AG08396 (cell line): ENCODE measurements around the gene PGAP6.
A peak's percentile ranks its signal among the peaks of the same experiment; 100 is the strongest.
"Not testable (repeated sequence)": the region's sequence is repeated elsewhere in the genome, so short reads cannot be mapped to it uniquely, and the experiment has no call there.

Source experiments
- DNase-seq: peaks from one replicate; pipeline ENCODE4 v3.0.0; 2012; ENCODE audit warnings: low spot score, mixed read lengths

PGAP6 gene

DNA sequence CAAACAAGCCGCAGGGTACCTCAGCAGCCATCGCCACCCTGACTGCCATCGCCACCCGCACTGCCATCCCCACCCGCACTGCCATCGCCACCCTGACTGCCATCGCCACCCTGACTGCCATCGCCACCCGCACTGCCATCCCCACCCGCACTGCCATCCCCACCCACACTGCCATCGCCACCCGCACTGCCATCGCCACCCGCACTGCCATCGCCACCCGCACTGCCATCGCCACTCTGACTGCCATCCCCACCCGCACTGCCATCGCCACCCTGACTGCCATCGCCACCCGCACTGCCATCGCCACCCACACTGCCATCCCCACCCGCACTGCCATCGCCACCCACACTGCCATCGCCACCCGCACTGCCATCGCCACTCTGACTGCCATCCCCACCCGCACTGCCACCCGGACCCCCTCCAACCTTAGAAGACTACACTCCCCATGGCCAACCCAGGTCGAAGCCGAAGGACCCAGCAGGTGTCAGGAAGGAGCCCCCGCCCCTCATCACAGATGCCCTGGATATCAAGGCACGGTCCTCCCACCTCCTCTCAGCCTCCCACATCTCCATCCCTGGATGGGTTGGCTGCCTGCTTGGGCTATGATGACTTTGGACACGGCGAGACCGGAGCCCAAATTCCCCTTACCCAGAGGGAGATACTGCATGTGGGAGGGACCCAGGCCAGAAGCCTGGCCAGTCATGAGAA lies 3.5 kb downstream of the PGAP6 start:
- DNase-seq = not testable (repeated sequence)

DNA sequence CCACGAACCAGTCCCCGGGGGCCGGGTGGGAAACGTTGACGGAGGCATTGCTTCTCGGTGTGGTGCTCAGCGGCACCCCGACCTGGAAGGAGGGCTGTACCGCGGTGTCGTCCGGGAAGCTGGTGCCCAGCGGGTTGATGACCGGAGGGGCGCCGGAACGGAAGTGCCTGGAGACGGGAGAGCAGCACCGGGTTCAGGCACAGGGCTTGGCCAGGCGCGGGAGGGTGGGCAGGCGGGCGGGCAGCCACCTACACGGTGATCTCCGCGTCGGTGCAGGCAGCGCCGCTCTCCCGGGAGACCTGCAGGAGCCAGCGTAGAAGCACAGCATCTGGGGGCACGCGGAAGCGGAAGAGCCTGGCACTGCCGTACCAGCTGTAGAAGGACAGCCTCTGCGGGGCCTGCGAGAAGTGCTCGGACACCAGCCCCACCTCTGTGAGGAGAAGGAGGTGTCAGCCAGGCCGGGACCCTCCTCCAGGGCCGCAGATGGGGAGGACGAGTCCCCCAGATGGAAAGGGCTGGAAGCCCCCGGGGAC lies 4.3 kb downstream of the PGAP6 start:
- no peak for DNase-seq

DNA sequence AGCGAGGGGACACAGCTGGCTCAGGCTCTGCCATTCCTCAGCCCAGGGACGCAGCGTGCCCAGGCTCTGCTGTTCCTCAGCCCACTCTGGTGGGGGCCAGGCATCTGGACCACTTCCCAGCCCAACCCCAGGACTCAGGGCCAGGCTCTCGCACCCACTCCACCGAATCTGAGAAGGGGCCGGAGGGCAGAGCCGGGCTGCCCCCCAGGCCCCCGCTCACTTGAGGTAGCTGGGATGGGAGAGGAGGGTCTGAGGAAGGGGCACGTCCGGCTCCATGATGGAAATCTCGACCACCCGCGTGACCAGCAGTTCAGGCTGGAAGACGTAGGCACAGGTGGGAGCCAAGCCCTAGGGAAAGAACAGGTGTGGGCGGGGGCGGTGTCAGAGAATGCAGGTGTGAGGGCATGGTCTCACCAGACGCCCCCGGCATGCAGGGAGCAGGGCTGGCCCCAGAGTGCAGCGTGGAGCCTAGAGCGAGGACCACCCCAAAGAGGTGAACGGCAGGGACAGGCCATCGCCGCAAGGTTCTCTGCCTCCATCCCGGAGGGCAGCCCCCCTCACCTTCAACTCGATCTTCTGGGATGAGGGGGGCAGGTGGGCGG lies 4.9 kb downstream of the PGAP6 start:
- no peak for DNase-seq

DNA sequence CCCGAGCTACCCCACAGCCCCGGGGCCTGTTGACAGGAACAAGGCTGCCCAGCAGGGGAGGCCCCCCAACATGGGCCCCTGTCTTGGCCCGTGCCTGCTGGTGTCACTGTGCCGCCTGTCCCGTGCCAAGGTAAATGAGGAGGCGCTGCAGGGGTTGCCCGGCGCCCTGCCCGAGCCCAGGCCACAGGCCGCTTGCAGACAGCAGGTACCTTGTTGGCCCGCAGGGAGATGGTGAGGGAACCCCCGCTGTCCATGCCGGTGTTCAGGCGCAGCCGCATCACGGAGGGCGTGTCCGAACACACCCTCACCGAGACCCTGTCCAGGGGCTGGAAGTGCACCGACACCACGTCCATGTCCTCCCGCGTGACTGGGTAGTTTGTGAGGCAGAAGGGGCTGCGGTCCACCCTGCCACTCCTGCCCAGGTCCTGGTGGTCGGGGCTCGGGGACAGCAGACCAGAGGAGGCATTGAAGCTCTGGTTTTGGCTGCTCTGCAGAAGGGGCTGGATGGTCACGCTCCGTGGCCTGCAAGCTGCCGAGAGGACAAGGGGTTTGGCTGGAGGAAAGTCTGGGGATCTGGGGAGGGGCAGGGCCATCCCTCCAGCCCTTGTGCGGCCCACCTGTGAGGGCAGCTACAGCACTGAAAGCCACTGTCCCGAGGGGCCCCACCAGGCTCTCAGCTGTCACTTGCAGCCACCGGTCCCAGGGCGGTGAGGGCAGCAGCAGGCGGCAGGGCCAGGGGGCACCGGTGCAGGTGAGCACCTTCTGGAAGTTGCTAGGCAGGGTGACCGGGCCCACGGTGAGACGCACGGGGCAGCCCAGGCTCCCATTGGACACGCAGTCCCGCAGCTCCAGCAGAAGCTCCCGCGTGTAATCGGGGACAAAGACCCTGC lies 5.6 kb downstream of the PGAP6 start:
- DNase-seq = no peak

DNA sequence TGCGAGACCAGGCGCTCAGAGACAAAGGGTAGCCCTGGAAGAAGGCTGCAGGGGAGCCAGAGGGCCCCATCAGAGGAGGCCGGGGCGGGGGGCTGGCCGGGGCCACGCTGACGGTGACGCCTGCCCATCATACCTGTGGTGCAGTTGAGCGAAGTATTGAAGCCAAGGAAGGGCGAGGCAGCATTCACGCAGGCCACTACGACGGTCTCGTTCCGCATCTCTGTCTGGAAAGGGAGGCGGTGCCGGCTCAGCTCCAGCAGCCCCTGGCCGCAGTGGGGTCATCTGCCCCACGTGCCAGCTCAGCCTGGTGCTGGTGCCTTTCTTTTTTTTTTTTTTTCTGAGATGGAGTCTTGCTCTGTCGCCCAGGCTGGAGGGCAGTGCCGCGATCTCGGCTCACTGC lies 6.6 kb downstream of the PGAP6 start:
- no peak for DNase-seq

DNA sequence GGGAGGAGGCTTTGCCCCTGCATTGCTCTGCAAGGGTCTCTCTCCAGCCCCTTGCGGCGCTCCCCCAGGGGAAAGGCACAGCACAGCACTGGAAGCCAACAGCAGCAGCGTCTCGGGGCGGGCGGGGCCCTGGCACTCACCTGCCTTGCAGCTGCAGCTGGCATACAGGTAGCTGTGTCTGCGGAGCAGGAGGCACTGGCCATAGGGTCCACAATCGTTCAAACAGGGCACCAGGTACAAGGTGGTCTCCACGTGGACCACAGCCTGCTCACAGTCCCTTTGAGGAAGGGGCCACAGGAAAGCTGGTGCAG lies 7.2 kb downstream of the PGAP6 start:
- DNase-seq = no peak

DNA sequence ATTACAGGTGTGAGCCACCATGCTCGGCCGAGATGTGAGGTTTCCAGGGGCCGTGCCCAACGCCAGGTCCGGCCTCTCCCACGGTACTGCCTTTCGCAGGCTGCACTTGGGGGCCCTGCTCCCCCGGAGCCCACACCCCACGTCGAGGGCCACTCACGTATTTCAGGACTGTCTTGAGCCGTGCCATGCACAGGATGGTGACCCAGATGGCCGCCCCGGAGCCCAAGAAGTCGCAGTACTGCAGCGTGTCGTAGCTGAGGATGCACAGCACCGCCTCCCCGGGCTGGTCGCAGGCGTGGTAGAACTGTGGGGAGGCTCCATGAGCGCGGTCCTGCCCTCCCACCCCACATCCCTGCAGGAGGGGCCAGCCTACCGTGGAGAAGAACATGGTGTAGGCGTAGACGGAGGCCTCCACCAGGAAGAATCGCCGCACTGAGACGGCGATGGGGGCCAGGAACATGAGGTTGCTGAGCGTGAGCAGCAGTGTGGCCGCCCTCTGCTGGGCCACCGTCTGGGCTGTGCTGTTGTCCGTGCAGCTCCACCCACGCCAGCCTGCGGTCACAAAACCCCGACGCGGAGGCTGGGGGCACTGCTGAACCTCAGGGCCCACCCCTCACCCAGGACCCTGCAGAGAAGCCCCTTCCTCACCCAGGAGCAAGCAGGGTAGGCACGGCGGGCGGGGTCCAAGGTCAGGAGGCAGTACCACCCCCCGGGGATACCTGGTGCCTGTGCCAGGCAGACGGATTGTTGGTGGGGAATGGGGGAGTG lies 7.7 kb downstream of the PGAP6 start:
- no peak for DNase-seq

DNA sequence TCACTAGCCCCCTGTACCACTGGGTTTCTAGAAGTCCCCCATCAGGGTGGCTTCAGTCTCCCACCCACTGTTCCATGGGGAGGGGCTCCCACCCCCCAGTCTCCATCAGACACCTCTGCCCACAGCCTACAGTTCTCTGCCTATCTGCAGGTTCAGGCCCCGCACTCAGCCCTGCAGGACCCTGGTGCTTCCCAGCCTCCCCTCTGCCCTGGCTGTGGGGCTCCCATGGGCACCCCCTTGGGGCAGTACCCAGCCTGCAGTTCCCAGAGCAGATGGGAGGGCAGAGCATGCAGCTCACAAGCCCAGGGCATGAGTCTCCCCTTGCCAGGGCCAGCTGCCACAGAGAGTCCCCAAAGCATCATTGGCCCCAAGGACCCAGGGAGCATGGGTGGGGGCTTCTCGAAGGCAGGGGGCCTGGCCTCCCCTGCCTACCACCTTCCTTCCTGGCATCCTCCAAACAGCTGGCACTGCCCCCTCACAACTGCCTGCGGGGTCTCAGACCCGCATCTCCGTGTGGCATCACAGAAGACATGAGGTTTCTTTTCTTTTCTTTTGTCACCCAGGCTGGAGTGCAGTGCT lies 8.7 kb downstream of the PGAP6 start:
- DNase-seq = no peak

DNA sequence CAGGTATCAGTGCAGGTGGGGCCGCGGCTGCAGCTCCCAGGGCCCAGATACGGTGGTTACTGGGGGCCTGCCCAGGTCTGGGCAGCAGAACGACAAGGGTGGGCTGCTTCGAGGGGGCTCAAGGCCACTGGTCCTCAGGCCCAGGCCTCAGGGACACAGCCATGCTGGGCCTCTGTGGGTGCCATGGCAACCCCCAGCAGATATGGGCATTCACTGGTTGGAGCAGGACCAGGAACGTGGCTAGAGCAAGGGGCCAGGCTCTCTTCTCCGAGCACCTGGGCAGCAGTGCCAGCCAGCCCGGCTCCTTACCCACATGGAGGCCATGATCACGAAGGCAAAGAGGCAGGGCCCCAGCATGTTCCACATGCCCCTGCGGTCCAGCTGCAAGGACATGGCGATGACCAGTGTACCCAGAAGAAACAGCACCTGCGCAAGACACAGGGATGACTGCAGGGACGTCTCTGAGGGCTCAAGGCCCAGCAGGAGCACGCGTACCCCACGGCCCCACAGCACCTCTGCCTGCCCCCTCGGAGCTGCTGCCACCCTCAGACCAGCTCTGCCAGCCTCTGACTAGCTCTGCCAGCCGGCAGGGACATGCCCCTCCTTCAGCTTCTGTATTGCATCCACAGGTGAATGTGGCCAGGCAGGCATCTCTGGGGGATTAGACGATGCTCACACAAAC lies 9.3 kb downstream of the PGAP6 start:
- DNase-seq = no peak

DNA sequence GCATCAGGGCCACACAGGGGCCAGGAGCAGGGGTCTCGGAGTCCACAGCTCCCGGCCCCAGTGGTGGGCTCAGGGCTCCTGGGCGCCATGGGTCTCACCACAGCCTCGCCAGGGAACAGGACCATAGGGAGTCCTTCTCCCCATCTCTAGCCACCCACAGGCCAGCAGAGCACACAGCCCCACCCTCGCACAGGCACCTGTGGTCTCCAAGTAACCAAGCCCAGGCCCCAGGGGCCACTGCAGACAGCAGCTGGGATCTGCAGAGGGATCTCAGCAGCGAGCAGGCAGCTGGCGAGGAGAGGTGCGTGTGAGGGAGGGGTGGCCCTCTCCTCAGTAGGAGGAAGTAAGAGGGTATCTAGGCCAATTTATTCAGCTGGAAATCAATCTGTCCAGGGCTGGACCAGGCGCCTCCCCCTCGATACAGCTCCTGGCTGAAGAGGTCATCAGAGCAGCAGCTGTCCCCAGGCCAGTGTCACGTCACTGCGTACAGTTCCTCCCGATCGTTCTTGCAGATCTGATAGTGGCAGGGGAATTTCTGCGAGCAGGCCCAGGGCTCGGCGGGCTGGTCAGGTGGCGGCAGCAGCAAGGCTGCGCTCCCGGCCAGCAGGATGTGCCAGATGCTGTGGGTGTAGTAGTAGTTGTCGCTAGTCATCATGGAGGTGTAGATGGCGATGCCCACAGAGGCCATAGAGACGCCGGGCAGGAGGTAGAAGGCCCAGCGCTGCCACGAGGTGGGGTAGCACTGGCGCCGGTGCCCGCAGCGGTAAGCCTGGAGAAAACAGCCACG lies 10.1 kb downstream of the PGAP6 start:
- DNase-seq = no peak

DNA sequence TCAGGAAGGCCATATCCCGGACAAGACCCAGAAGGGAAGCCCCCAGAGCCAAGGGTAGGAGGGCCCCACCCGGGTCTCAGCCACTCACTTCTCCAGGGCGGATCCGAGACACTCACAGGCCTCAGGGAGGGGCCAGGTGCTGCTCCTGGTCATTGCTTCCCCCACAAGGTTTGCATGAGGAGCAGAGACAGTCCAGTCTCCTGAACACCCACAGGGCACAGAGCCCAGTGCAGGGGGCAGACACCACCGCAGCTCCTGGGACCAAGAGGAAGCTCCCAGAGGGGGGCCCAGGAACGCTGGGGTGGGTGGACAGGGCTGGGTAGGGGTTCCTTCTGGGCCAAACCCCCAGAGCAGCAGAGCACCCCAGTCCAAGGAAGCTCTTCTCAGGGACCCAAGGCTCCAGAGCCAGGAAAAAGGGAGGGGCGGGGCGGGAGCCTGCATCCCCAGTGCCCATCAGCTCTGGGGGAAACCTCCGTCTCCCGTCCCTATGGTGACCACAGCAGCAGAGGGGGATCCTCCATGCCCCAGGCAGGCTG lies 10.7 kb downstream of the PGAP6 start:
- DNase-seq = no peak

DNA sequence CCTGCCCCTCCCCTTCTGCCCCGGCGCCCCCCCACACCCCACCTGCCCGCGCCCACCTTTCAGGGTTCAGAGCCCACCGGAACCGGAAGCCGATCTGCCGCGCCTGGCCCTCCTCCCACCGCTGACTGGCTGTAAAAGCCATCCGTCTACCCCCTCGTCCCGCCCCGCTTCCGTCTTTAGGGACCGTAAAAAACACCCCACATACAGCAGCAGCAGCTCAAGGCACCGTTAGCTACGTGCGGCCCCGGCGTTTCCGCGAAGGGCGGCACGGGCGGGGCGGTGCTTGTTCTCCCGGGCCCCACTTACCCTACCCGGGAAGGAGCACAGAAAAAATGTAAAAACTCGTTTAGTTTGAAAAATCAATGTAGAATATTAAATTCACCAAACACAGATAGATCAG lies 11.3 kb downstream of the PGAP6 start, which contains the start of gene MRPL28:
Gene MRPL28, minus strand, starts transcription at position 96 of the 400 bp plus-strand sequence. CDS start 320 bp downstream, outside the sequence.
- peak; percentile 98 for DNase-seq

DNA sequence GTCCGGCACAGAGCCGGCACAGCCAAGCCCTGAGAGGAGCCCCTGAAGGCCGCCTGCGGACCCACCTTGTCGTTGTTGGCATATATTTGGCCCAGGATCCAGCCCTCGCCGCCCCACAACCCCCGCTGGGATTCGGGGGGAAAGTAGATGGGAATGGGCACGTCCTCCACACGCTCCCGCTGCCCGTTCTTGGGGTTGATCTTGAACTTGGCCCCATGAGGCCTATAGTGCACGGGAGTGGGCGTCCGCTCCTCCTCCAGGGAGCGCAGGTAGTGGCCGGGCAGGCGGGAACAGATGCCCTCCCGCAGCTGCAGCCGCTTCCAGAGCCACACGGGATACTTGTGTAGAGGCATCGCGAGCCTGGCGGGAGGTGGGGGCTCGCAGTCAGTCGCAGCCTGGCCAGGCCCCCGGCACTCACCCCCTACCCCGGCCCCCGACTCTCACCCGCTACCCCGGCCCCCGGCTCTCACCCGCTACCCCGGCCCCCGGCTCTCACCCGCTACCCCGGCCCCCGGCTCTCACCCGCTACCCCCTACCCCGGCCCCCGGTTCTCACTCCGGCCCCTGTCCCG lies 11.8 kb downstream of the PGAP6 start:
- DNase-seq = peak; percentile 74

DNA sequence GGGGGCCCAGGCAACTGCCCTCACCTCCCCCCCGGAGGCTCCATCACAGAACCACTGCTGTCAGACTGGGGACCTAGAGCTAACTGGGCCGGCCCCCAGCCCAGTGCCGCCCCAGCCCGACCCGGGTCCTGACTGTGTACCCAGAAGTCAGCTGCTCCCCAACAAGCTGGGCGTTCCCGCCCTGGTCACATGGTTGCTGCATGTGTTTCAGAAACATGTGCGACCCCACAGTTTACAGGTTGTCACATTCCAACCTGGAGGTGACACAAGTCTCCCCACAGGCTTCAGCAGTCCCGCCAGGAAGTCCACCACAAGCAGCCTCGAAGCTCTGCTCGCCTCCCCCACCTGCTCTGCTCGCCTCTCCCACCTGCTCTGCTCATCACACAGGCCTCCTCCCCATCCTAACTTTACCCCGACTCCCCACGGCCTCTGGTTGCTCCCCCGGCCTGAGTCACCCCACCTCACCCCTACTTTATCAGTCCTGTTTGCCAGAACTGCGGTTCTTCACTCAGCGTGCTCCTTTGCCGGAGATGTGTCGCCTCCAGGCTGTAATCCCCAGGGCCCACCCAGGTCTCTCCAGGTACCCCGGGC lies 12.4 kb downstream of the PGAP6 start:
- no peak for DNase-seq

DNA sequence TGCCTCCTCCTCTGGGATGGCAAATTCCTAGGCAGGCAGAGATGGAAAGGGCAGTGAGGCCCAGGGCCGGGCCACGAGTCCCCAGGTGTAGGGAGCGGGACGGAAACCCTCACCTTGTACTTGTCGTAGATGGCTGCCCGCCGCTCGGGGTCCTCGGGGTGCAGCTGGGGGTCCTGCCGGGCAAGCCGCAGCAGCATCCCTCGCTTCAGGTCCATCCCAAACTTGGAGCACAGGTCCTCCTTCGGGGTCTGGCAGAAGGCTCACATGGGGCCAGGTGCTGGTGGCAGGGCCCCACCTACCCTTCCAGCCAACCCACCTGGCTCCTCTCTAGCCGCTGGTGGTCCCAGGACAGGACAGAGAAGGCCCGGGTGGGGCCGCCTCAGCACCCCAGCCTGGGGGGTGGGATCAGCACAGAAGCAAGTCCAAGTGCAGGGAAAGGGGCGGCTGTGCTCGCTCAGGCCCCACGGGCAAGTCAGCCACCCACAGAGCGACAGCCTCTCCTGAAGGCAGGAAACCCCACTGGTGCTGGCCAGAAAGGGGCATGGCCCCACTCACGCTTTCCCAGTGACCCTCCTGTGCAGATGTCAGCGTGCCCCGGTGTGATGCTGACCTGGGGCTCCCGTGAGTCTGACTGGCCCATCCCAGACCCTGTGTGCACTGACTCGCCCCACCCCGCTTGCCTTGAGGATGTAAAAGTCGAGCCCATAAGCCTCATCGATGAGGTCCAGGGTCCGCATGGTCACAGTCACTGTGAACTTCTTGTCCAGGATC lies 13.2 kb downstream of the PGAP6 start:
- no peak for DNase-seq

DNA sequence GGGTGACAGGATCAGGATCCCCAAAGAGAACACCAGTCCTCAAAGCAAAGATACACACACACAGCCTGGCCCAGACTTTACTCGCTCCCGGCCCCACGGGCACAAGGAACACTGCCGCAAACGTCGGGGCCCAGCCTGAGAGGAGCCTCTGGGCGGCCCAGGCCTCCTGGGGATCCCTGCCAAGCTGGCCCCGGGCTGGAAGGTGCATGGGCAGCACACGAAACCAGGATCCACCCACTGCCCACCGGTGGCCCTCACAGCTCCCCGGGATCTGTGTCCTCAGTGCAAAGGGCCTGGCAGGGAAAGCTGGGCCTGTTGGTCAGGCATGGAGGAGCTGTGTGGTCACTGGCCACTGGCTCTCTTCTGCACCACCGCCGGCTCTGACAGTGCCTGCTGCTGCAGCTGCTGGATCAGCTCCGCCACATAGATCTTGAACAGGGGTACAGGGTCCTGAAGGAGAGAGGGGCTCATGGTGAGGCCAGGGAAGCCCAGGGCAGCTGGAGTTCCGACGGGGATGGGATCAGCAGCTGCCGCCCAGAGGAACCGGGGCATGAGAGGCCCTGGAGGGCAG lies 14.4 kb downstream of the PGAP6 start:
- no peak for DNase-seq

DNA sequence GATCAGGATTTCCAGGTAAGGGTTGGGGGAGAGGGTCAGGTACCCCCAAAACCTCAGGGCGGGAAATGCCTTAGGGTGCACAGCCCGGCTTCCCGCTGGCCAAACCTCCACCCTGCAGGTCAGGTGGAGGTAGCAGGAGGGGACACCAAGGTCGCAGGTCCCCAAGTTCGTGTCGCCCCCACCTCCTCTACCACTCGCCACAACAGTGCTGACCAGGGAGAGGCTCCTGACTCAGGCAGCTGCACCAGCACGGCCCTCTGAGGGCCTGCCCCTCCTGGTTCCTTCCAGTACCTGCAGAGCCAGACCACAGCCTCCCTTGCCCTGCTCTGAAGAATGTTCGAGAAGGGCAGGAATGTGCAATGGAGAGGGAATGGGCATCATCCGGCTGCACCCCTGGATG lies 15.3 kb downstream of the PGAP6 start:
- no peak for DNase-seq
